Measurements from ENCODE around the gene SECISBP2. TPM values are rescaled to one million over a fixed set of nuclear protein-coding genes. Genes with fewer than 3 reads are reported as not detected.

The SECISBP2 gene
- total RNA-seq, 1 experiment from 2014 or later: 25.7 TPM

DNA sequence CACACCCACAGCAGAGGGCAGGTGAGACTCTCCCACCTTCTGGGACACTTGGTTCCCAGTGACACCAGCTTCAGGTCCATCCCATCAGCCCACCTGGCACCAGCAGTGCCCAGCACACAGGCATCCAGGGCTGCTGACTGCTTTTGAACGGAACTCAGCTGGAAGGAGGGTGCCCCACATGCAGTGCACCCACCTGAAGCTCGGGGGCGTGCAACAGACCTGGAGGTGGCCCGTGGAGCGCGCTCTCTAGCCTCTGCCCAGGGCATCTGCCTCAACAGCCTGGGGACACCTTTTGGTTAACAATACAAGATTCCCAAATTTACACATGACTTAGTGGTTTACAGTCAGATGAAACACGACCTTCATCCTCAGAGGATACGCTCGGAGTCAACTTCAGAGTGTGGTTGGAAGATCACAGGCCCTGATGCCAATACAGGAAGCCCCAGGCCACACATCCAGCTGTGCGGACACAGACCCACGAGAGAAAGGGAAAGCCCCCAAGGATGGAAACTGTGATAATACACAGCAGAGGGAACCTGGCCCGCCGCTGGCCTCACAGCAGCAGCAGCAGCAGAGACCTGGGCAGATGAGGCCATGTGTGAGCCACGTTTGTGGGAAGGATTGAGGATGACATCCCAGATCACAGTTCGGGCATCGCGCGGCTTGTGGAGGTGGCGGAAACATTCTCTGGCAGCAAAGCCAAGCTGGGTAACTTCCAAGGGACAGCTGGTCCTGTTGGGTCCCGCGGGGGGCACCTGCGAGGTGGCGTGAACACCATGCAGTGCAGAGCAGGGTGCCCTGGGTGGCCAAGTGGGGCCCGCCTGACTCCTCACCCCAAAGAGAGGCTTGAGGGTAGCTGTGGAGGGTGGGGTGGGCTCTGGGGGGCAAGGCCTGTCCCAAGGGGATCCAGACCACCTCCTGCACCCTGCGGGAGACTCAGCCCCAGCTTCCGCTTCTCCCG is 64.0 kb downstream of the SECISBP2 start:
- no peak for DNase-seq (ENCODE audit: low read depth)

DNA sequence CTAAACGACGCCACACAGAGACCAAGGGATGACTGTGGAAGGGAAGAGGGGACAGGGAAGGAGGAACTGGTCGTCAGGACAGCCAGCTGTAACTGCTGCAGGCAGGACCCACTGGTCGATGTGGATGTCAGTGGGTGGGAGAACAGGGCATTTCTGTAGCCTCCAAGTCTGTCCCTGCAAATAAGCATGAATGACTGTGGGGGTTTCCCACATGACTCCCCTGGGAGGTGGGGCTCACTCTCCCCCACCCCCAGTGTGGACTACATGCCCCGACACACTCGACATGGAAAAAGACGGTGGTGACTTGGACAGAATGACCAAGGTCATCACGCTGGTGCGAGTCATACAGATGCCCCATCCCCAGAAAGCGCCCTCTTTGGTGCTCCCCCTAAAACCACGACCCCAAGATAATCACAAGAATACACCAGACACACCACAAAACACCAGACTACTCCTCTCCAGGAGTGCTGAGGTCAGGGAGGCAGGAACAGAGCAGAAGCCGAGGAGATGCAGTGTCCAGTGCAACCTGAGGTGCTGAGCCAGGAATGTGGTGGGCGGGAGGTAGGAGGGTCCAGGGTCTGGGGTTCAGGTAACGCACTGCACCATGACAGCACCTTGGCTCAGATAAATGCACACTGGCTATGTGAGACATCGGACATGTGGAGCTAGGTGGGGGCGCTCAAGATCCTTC is 64.9 kb downstream of the SECISBP2 start:
- no peak for DNase-seq (ENCODE audit: low read depth)

GRCh38 chr9:89383721-89384300 is 65.5 kb downstream of the SECISBP2 start:
- no peak for DNase-seq (ENCODE audit: low read depth)

GRCh38 chr9:89384783-89385182 is 66.5 kb downstream of the SECISBP2 start:
- no peak for DNase-seq (ENCODE audit: low read depth)

DNA sequence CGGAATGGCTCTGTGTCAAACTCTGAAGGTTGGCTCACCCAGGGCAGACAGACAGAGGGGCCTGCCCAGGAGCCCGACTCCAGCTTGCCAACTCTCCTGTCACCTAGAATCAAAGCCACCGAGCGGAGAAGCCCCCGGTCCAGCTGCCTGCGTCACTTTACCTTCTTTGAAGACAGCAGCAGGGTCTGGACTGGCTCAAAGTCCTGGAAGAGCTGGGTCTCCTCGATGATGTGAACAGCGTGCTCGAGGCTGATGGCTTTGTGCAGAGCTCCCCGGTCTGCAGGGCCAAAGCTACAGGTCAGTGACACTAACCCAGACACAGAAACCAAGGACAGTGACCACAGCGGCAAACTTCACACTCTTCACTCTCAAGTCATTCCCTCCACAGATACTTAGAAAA is 67.9 kb downstream of the SECISBP2 start:
- no peak for DNase-seq (ENCODE audit: low read depth)

DNA sequence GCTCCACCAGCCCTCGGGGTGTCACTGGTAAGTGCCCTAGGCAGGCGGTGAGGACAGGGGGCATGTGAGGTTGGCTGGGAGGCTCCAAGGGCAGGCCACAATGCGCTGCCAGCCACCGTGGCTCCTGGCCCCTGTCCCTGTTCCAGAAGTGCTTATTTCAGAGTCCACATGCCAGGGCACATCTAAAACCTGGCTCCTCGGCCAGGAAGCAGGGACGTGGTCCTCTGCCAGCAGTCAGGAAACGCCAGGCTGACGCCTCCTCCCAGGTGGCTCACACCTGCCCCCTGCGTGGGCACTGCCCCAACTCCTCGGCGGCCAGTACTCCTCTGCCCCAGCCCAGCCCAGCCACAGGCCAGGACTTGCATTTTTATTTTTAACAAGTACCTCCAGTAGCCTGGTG is 68.5 kb downstream of the SECISBP2 start:
- no peak for DNase-seq (ENCODE audit: low read depth)

- DNase-seq (ENCODE audit: low read depth): no peak
These were observed 69.0 kb downstream of the SECISBP2 start for GRCh38 chr9:89387197-89387849.

GRCh38 chr9:89388084-89388867 is 70.0 kb downstream of the SECISBP2 start:
- no peak for DNase-seq (ENCODE audit: low read depth)

GRCh38 chr9:89388868-89389177 is 70.5 kb downstream of the SECISBP2 start:
- DNase-seq (ENCODE audit: low read depth): no peak

DNA sequence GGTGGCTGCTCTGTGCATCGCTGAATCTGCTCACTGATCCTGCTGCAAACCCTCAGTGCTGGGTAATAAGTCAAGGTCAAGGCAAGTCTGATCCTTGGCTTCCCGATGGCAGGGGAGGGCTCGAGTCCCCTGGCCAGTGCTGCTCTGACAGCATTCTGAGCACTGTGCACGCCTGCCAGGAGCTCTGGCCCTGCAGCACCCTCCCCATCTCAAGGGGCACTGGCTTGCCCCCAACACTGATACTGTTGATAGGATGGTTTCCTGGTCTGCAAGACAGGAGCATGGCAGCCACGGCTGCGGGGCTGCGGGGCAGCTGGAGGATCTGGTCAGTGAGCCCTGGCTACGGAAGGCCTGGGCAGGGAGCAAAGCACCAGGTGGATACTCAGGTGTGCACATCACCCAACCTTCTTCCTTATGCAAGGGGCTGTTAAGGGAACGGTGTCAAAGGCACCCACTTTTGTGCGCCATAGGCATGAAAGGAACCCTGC is 71.8 kb downstream of the SECISBP2 start:
- DNase-seq (ENCODE audit: low read depth): no peak

- DNase-seq (ENCODE audit: low read depth): no peak
These were observed 72.3 kb downstream of the SECISBP2 start for GRCh38 chr9:89390578-89391116.

GRCh38 chr9:89391585-89391984 is 73.3 kb downstream of the SECISBP2 start:
- DNase-seq (ENCODE audit: low read depth): no peak

DNA sequence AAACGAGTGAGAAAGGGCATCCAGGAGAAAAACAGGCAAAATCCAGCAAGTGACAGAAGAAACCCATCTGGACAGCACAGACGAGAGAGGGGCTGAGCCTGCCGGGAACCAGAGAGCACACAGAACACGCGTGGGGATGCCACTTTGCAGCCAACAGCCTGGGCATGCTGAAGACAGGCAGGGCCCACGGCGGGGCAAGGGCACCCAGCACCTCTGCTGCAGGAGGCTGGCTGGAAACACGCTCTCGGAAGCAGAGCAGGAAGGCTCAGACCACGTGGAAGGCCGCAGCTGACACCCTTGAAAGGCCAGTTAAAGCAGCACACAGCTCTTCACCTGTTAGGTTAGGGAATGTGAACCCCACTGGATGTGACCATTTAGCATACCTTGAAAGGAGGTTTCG is 76.1 kb downstream of the SECISBP2 start:
- no peak for DNase-seq (ENCODE audit: low read depth)

DNA sequence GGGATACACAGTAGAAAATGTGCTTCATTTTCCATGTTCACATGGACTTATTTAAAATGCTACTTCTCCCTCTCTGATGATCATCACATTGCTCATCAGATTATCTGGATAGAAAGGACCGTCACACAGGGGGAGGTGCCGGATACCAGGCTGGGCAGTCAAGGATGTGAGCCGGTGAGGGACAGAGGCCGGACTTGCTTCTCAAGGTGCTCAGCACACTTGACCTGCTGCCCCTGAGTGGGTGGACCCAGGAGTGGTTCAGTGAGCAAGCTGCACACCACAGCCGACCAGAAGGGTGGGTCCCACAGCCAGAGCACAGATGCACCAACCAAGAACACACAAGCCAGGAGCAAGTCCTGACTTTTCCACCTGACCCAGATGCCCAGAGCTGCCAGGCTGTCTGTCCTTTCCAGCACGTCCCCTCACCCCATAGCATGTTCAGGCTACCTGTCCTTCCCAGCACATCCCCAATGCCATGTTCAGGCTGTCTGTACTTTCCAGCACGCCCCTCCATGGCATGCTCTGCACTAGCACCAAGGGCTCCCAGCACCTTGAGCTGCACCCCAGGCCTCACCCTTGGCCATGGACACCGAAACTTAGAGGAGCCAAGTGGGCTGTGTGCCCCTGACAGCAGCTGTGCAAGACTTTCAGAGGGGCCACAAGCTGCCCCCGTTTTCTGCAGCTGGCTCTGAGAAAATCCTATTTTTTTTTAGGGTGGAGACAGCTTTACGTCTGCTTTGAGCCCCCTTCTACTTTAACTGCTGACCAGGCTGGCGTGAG is 77.8 kb downstream of the SECISBP2 start:
- no peak for DNase-seq (ENCODE audit: low read depth)

DNA sequence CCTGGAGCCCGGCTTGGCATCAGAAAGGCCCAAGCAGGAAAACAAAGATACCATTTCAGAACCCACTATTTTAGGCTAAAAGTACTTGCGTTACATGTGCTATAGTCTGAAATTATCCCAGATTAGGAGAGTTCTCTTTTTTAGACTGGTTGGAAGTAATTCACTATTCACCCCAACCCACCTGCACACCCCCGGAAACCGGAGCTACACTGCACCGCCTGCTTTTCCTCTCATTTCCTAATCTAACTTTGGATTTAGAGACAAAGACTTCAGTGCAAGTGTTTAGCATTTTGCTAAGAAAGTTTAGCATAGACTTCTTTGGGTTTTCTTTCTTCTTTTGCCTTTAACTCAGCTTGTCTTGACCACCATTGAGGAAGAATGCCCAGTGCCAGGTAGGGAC is 79.2 kb downstream of the SECISBP2 start:
- no peak for DNase-seq (ENCODE audit: low read depth)

DNA sequence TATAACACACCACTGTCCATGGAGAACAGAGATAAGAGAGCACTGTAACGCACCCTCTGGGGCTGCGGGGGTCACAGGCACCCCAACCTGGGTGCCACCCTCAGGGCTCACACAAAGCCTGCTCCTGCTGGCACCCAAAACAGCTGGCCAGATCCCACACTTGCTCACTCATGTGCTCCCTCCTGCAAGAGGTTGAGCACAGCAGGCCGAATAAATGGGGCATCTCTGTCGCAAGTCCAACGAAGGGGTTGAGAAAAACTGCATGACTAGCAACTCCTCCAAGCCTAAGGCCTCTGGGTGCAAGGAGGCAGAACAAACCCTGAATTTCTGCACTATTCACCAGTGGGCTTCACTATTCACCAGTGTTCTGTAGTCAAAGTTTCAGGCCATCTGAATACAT is 80.3 kb downstream of the SECISBP2 start:
- DNase-seq (ENCODE audit: low read depth): no peak

DNA sequence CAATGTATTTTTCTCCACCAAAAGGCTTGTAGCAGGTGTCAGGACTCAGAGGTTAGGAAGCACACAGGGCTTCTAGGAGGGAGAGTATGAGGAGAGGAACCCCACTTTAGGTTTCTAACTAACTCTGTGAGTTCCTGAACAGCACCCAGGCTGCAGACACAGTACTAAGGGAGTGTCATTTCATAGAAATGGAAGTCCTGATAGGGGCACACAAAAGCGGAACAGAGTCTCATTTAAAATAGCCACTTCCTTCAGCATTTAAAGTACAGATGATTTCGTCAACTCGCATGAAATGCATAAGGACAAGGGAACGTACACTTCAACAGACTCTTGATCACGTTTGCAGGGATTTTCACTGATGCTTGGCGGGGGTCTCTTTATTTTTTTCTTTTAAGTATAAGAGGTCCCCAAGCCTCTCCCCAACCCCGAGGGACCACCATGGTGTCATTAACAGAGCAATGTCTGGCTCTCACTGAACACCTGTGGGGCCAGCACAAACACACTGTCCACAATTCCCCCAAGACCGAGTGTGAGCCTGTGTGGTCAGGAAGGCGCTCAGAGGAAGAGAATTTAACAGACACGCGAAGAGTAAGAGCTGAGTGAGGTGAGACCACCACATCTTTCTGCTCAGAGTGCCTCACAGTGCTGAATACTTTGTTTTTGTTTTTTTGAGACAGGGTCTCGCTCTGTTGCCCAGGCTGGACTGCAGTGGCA is 82.3 kb downstream of the SECISBP2 start:
- no peak for DNase-seq (ENCODE audit: low read depth)

GRCh38 chr9:89402695-89403427 is 84.6 kb downstream of the SECISBP2 start:
- no peak for DNase-seq (ENCODE audit: low read depth)

DNA sequence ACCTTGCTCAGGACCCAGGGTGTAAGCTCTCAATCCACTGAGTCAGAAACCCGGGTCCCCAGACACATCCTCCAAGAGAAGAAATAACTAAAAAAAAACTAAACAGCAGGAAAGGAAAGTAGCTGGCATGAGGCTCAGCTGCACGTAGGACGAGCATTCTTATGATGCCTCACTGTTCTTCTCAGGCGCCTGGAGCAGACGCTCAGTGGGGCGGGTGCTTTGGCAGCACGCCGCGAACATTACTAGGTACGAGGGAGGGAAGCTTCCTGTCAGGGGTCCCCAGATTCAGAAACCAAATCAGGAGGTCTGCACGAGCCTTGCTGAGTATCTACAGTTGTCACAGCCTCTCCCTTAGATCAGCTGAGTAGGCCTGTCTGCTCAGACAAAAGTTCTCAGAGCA is 85.8 kb downstream of the SECISBP2 start:
- no peak for DNase-seq (ENCODE audit: low read depth)

Data from Daoy (cell line).